ENCODE results near the gene BTN1A1.

Gene BTN1A1

DNA sequence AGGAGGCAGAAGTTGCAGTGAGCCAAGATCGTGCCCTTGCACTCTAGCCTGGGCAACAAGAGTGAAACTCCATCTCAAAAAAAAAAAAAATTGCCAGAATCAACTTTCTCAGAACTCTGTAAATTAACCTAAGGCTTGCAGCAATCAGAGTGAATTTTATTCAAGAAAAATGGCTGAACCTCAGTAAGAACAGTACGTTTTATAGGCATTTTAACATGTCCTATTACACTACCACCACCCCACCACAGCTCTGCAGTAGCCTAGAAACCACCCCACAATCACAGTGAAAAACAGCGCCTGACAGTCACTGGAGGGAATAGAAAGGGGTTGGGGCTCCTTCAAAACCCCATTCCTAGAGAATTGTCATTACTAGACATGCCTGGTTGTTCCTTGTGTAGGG, 16.4 kb upstream of the BTN1A1 start:
- Histone ChIP-seq H3K9me3 (ENCODE audit: insufficient read depth, low read length) (no peaks in the 10 kb centered on the region), H2AFZ (ENCODE audit: low read depth, low read length) (no peak overlapping the region), H3K4me3 (ENCODE audit: low read length) (no peak overlapping the region), H3K27ac (ENCODE audit: low read length) (no peak overlapping the region), H3K9ac (ENCODE audit: low read length) (no peak overlapping the region), H3K4me2 (ENCODE audit: low read length) (no peak overlapping the region), H3K36me3 (replicated peaks; ENCODE audit: low read depth, low read length) (no peaks in the 10 kb centered on the region), H3K27me3 (ENCODE audit: low read depth, low read length) (no peaks in the 10 kb centered on the region), H4K20me1 (ENCODE audit: insufficient read depth, low read length) (no peaks in the 10 kb centered on the region), H3K4me1 (ENCODE audit: low read length) (peaks cover 5% of the 10 kb centered on the region), H3K79me2 (ENCODE audit: low read length) (no peaks in the 10 kb centered on the region)
- TF ChIP-seq, protein P1, sequence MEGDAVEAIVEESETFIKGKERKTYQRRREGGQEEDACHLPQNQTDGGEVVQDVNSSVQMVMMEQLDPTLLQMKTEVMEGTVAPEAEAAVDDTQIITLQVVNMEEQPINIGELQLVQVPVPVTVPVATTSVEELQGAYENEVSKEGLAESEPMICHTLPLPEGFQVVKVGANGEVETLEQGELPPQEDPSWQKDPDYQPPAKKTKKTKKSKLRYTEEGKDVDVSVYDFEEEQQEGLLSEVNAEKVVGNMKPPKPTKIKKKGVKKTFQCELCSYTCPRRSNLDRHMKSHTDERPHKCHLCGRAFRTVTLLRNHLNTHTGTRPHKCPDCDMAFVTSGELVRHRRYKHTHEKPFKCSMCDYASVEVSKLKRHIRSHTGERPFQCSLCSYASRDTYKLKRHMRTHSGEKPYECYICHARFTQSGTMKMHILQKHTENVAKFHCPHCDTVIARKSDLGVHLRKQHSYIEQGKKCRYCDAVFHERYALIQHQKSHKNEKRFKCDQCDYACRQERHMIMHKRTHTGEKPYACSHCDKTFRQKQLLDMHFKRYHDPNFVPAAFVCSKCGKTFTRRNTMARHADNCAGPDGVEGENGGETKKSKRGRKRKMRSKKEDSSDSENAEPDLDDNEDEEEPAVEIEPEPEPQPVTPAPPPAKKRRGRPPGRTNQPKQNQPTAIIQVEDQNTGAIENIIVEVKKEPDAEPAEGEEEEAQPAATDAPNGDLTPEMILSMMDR (IDR thresholded peaks at IDR 0.05; ENCODE audit: low read depth, low read length) = no peak
- TF ChIP-seq EZH2phosphoT487 (IDR thresholded peaks at IDR 0.05; ENCODE audit: low read depth) = no peak

DNA sequence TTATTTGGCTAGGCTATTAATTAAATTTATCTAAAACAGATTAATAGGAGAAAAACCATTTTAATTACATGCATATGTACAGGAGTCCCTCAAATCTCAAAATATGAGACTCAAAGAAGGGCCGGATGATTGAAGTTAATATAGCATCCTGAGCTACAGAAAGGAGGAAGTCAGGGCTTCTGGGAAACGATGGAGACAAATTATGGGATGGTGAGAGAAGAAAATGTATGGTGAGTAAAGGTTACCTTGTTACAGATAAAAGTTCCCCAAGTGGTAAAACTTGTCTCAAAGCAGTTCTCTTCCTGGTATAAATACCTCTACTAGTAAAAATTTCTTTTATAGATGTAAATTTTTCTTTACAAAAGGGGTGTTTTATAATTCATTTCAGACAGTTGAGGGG, 15.9 kb upstream of the BTN1A1 start:
- no peaks in the 10 kb centered on the region for H3K9me3 ChIP-seq (ENCODE audit: insufficient read depth, low read length)
- no peaks in the 10 kb centered on the region for H4K20me1 ChIP-seq (ENCODE audit: insufficient read depth, low read length)
- H3K4me1 ChIP-seq (ENCODE audit: low read length) = peaks cover under 1% of the 10 kb centered on the region
- no peak overlapping the region for H3K4me3 ChIP-seq (ENCODE audit: low read length)
- no peak overlapping the region for H3K27ac ChIP-seq (ENCODE audit: low read length)
- H3K36me3 ChIP-seq (replicated peaks; ENCODE audit: low read depth, low read length) = no peaks in the 10 kb centered on the region
- H3K4me2 ChIP-seq (ENCODE audit: low read length) = no peak overlapping the region
- no peaks in the 10 kb centered on the region for H3K27me3 ChIP-seq (ENCODE audit: low read depth, low read length)
- no peak overlapping the region for H2AFZ ChIP-seq (ENCODE audit: low read depth, low read length)
- no peak overlapping the region for H3K9ac ChIP-seq (ENCODE audit: low read length)
- TF ChIP-seq, protein P1 (IDR thresholded peaks at IDR 0.05; ENCODE audit: low read depth, low read length) = no peak
- TF ChIP-seq EZH2phosphoT487 (IDR thresholded peaks at IDR 0.05; ENCODE audit: low read depth) = no peak
- no peaks in the 10 kb centered on the region for H3K79me2 ChIP-seq (ENCODE audit: low read length)

- H3K9me3 ChIP-seq (ENCODE audit: insufficient read depth, low read length) = no peaks in the 10 kb centered on the region
- no peaks in the 10 kb centered on the region for H3K27me3 ChIP-seq (ENCODE audit: low read depth, low read length)
- no peak overlapping the region for H2AFZ ChIP-seq (ENCODE audit: low read depth, low read length)
- H3K27ac ChIP-seq (ENCODE audit: low read length) = no peak overlapping the region
- no peak overlapping the region for H3K4me2 ChIP-seq (ENCODE audit: low read length)
- no peaks in the 10 kb centered on the region for H4K20me1 ChIP-seq (ENCODE audit: insufficient read depth, low read length)
- H3K36me3 ChIP-seq (replicated peaks; ENCODE audit: low read depth, low read length) = no peaks in the 10 kb centered on the region
- H3K9ac ChIP-seq (ENCODE audit: low read length) = no peak overlapping the region
- TF ChIP-seq, protein P1 (IDR thresholded peaks at IDR 0.05; ENCODE audit: low read depth, low read length) = no peak
- TF ChIP-seq EZH2phosphoT487 (IDR thresholded peaks at IDR 0.05; ENCODE audit: low read depth) = no peak
- H3K4me1 ChIP-seq (ENCODE audit: low read length) = no peaks in the 10 kb centered on the region
- no peaks in the 10 kb centered on the region for H3K79me2 ChIP-seq (ENCODE audit: low read length)
- no peak overlapping the region for H3K4me3 ChIP-seq (ENCODE audit: low read length)
Observed at GRCh38 chr6:26485112-26485780, 14.9 kb upstream of the BTN1A1 start.

- no peaks in the 10 kb centered on the region for H3K27me3 ChIP-seq (ENCODE audit: low read depth, low read length)
- TF ChIP-seq, protein P1 (IDR thresholded peaks at IDR 0.05; ENCODE audit: low read depth, low read length) = no peak
- no peak for TF ChIP-seq EZH2phosphoT487 (IDR thresholded peaks at IDR 0.05; ENCODE audit: low read depth)
- H3K4me2 ChIP-seq (ENCODE audit: low read length) = no peak overlapping the region
Observed at GRCh38 chr6:26486358-26486757, 13.7 kb upstream of the BTN1A1 start.

More at GRCh38 chr6:26486358-26486757, 13.7 kb upstream of the BTN1A1 start:
- Histone ChIP-seq H4K20me1 (ENCODE audit: insufficient read depth, low read length) (no peaks in the 10 kb centered on the region), H2AFZ (ENCODE audit: low read depth, low read length) (no peak overlapping the region), H3K4me3 (ENCODE audit: low read length) (no peak overlapping the region), H3K79me2 (ENCODE audit: low read length) (no peaks in the 10 kb centered on the region), H3K4me1 (ENCODE audit: low read length) (no peaks in the 10 kb centered on the region), H3K9ac (ENCODE audit: low read length) (no peak overlapping the region), H3K36me3 (replicated peaks; ENCODE audit: low read depth, low read length) (no peaks in the 10 kb centered on the region), H3K9me3 (ENCODE audit: insufficient read depth, low read length) (no peaks in the 10 kb centered on the region), H3K27ac (ENCODE audit: low read length) (no peak overlapping the region)
